Choroid plexus epithelial cell (primary cell): Measurements from ENCODE around the gene AFF4.
"Not testable (repeated sequence)": the region's sequence is repeated elsewhere in the genome, so short reads cannot be mapped to it uniquely, and the experiment has no call there.

Experiments used
- DNase-seq: peaks from one replicate; pipeline ENCODE4 v3.0.0-alpha.2; 2010; ENCODE audit warnings: low read depth
- H3K4me3 ChIP-seq: 2 replicates; pipeline ENCODE4 v1.5.1; 2011; ENCODE audit warnings: low read depth, mild to moderate bottlenecking, control low read depth, low read length, moderate library complexity
- TF ChIP-seq, protein P1 (sequence below): conservative IDR thresholded peaks from 2 replicates; pipeline ENCODE4 v1.5.1; 2011; ENCODE audit warnings: low read depth, mild to moderate bottlenecking, control low read depth, inconsistent platforms, low read length, moderate library complexity

The AFF4 gene

DNA sequence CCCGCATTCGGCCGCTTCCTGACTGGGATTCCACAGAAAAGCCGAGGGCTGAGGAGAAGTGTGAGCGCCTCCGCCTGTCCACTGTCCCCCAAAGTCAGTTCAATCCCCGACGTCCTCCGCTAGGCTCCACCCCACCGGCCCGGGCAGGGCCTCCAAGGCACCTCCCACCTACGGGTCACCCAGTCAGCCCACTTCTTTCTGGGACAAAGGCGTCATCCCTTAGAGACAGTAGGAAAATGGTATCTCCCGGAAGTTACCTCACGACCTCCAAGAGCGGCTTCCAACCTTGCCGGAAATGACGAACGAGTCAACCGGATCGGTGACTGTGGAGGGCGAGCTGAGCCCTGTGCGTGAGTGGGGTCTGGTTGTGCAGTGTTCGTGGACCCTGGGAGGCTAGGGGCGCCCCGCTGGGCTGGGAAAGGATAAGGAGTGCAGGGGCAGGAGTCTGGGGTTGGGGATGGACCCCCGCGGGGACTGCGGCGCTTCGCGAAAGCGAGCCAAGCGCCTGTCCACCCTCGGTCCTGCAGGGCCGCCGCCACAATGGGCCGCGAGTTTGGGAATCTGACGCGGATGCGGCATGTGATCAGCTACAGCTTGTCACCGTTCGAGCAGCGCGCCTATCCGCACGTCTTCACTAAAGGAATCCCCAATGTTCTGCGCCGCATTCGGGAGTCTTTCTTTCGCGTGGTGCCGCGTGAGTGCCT is 96.9 kb downstream of the AFF4 start, which contains the start of the genes GDF9 and UQCRQ:
Gene GDF9, minus strand, starts transcription at position 128 of the 704 bp plus-strand sequence. CDS start 1,936 bp downstream, outside the sequence.
Gene UQCRQ, plus strand, starts transcription at position 301 of the 704 bp plus-strand sequence. Its CDS starts 240 bp downstream, at position 541.
- peak; percentile 100 for DNase-seq
- H3K4me3 ChIP-seq = peak within 1 kb of the TSS; percentile 95
- TF ChIP-seq, protein P1, sequence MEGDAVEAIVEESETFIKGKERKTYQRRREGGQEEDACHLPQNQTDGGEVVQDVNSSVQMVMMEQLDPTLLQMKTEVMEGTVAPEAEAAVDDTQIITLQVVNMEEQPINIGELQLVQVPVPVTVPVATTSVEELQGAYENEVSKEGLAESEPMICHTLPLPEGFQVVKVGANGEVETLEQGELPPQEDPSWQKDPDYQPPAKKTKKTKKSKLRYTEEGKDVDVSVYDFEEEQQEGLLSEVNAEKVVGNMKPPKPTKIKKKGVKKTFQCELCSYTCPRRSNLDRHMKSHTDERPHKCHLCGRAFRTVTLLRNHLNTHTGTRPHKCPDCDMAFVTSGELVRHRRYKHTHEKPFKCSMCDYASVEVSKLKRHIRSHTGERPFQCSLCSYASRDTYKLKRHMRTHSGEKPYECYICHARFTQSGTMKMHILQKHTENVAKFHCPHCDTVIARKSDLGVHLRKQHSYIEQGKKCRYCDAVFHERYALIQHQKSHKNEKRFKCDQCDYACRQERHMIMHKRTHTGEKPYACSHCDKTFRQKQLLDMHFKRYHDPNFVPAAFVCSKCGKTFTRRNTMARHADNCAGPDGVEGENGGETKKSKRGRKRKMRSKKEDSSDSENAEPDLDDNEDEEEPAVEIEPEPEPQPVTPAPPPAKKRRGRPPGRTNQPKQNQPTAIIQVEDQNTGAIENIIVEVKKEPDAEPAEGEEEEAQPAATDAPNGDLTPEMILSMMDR = peak; percentile 52

DNA sequence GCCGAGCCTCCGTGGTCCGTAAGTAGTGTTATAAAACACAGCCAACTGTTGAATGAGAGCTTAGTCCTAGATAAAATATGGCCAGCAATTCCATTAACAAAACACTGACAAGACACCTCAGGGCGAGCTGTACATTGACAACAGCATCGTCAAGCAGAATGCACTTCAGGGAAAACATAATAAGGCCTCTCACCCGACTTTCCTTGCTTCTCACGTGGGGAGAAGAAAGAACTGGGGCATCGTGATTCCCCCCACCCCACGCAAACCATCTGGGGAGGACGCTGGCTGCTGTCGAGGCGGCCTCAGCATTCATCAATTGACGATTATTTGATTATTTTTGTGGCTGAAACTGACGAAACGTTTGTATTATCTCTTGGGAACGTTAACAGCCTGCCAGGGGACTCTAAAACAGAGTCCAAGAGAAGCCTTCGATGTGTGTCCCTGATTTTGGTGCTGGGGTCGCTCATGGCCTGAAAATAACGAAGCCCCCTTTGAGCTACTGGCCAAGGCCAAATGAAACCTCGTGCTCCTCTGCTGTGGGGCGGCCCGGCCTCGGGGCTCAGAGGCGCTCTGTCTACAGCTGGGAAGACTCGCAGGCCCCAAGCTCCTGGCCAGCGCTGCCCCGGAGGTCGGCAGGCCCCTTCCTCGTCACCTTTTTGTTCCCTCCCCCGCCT is 97.6 kb downstream of the AFF4 start:
- H3K4me3 ChIP-seq = peak overlapping the region; percentile 95
- TF ChIP-seq, protein P1 = no peak
- DNase-seq = no peak

DNA sequence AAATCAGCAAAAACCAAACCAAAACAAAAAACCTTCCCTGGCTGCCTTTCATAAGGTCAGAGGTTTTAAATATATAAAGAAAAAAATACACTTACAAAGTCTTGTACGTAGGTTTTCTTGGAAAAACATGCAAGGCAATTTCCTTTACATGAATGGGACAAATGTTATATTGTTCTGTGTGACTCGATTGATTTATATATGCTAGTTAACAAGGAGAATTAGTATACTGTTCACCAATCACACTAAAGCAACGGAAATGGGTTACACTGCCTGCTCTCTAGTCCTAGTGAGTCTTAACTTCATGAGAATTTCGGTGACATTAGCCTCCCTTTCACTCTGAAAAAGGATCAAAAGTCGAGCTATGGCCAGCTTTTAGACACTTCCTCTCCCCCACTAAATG is 102.7 kb downstream of the AFF4 start:
- TF ChIP-seq, protein P1 = no peak
- DNase-seq = no peak
- H3K4me3 ChIP-seq = no peak overlapping the region

DNA sequence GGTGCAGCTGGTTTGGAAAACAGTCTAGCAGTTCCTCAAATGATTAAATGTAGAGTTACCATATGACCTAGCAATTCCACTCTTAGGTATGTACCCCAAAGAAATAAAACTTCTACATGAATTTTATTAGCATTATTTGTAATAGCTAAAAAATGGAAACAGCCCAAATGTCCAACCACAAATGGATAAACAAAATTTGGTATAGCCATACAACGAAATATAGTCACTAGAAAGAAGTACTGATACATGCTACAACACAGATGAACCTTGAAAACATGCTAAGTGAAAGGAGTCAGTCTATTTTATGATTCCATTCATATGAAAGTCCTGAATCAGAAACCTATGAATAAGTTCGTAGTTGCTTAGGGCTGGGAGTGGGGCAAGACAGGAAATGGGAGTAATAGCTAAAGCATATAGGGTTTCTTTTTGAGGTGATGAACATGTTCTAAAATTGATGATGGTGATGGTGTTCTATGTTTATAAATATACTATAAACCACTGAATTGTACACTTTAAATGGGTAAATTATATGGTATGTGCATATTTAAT is 103.5 kb downstream of the AFF4 start:
- H3K4me3 ChIP-seq = no peak overlapping the region
- TF ChIP-seq, protein P1 = no peak
- no peak for DNase-seq

DNA sequence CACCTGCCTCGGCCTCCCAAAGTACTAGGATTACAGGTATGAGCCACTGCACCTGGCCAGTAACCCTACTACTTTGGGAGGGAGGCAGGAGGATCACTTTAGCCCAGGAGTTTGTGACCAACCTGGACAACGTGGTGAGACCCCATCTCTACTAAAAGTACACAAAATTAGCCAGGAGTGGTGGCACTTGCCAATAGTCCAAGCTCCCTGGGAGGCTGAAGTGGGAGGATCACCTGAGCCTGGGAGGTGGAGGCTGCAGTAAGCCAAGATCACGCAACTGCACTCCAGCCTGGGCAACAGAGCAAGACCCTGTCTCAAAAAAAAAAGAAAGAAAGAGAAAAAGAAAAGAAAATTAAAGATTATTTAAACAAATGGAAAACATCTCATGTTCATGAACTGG is 107.4 kb downstream of the AFF4 start:
- TF ChIP-seq, protein P1 = no peak
- no peak for DNase-seq
- H3K4me3 ChIP-seq = no peak overlapping the region

DNA sequence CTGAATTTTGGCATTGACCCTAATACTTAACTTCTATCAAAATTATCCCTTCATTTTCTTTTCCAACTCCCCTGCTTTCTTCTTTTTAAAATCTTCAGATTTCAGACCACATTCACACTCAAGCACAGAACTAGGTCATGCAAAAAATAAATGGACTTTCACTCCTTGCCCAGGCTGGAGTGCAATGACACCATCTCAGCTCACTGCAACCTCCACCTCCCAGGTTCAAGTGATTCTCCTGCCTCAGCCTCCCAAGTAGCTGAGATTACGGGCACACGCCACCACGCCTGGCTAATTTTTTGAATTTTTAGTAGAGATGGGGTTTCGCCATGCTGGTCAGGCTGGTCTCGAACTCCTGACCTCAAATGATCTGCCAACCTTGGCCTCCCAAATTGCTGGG is 108.4 kb downstream of the AFF4 start:
- not testable (repeated sequence) for H3K4me3 ChIP-seq, DNase-seq

DNA sequence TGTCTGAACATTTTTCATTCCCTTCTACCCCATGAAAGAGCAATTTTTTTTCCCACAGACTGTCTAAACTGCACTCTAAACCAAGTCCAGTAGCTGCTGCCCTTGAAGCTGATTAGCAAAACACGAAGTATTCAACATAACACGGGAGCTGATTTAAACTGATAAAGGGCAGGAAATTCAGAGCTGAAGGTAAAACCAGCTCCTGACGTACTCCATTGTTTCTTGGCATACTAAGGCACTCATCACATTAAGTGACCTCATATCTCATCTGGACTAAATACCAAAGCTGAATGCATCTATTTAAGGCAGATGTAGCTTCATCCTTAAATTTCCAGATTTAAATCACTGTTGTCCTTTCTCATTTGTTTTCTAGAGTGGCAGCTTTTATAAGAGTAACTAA is 109.1 kb downstream of the AFF4 start:
- TF ChIP-seq, protein P1 = no peak
- DNase-seq = no peak
- no peak overlapping the region for H3K4me3 ChIP-seq
